ENCODE data around the gene MGP.

DNA sequence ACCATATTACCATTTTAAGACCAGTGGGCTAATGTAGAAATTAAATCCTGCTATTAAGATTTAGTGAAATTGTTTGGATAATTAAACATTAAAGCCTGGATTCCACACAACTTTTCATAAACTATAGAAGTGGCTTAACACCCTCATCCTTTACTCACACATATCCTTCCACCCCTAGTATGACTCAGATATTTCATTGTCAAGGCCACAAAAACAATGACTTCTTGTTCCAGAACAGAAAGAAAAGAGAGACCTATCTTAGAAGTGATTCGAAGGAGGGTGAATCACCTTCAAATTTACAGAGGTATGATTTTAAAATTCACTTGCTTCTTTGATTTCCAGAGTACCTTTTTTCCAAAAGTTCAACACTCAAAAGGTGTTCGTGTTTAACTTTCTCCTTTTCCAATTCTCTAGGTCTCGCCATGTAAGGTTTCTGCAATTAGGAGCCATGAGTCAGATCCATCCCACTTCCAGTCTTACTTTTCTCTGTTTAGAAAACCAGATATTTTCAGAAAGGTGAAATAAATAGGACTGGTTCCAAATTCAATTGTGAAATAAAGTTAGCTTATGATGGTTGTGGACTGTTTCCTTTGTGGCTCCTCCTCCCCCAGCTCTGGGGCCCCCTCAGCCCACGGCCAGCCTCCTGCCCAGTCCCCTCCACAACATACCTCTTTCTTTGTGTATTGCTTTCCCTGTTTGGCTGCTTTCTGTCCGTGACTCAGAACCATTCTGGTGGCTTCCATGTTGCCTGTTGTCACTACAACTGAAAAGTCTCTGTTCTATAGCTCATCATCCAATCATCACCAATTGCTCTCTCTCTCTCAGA, 24.6 kb upstream of the MGP start:
- TF ChIP-seq, protein P1, sequence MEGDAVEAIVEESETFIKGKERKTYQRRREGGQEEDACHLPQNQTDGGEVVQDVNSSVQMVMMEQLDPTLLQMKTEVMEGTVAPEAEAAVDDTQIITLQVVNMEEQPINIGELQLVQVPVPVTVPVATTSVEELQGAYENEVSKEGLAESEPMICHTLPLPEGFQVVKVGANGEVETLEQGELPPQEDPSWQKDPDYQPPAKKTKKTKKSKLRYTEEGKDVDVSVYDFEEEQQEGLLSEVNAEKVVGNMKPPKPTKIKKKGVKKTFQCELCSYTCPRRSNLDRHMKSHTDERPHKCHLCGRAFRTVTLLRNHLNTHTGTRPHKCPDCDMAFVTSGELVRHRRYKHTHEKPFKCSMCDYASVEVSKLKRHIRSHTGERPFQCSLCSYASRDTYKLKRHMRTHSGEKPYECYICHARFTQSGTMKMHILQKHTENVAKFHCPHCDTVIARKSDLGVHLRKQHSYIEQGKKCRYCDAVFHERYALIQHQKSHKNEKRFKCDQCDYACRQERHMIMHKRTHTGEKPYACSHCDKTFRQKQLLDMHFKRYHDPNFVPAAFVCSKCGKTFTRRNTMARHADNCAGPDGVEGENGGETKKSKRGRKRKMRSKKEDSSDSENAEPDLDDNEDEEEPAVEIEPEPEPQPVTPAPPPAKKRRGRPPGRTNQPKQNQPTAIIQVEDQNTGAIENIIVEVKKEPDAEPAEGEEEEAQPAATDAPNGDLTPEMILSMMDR (IDR thresholded peaks at IDR 0.05) = no peak
- TF ChIP-seq POLR2A (IDR thresholded peaks at IDR 0.05; ENCODE audit: low read depth) = no peak
- TF ChIP-seq EP300 (IDR thresholded peaks at IDR 0.05) = no peak
- no peak for TF ChIP-seq POLR2AphosphoS5 (IDR thresholded peaks at IDR 0.05)

All from esophagus muscularis mucosa (tissue), 4 donors.